PC-3 (cell line): ENCODE measurements around the gene TCEA2. TPM values are rescaled to one million over a fixed set of nuclear protein-coding genes. Genes with fewer than 3 reads are reported as not detected.

Source experiments
- ATAC-seq: fragments of 200-7000 bp; cut with Tn5 transposase; 2 replicates; pipeline ENCODE4 v1.9.1; 2020; ENCODE audit warnings: mild to moderate bottlenecking, moderate library complexity
- BruUV-seq: library from RNA; stranded (reverse); fragments of 400-500 nt; replicated peaks from 2 replicates; lab custom pipeline; 2021; lab: Mats Ljungman, UMichigan
- CTCF ChIA-PET: fragments of 300-600 bp; sonication (Branson Sonifier 250); formaldehyde crosslinking; loops from one replicate; lab custom pipeline; 2022; ENCODE audit warnings: antibody characterized with exemption; lab: Charles Lee
- POLR2A ChIA-PET: fragments of 300-600 bp; sonication (Branson Sonifier 250); formaldehyde crosslinking; loops from one replicate; lab custom pipeline; 2022; ENCODE audit warnings: antibody characterized with exemption; ENCODE audit not compliant: unreplicated experiment; lab: Charles Lee
- DNase-seq: peaks from one replicate; pipeline ENCODE4 v3.0.0-alpha.2; 2015
- H2AFZ ChIP-seq: fragments of 300-600 bp; sonication (generic); 2 replicates; pipeline ENCODE4 v1.6.0; 2016; ENCODE audit warnings: antibody characterized with exemption, low read length
- H3F3A ChIP-seq: fragments of 300-600 bp; sonication (generic); one replicate; pipeline ENCODE4 v1.6.0; 2017; ENCODE audit warnings: antibody characterized with exemption, low read length, control low read depth, mild to moderate bottlenecking; ENCODE audit not compliant: unreplicated experiment
- H3K27ac ChIP-seq: fragments of 300-600 bp; sonication (generic); 2 replicates; pipeline ENCODE4 v1.5.1; 2016; ENCODE audit warnings: mild to moderate bottlenecking, low read length
- H3K27me3 ChIP-seq: fragments of 300-600 bp; sonication (generic); 2 replicates; pipeline ENCODE4 v1.6.1; 2016; ENCODE audit warnings: low read length, mixed read lengths
- H3K36me3 ChIP-seq: fragments of 300-600 bp; sonication (generic); 2 replicates; pipeline ENCODE4 v1.6.1; 2016; ENCODE audit warnings: low read depth, mixed run types, low read length, mixed read lengths
- H3K4me1 ChIP-seq: fragments of 300-600 bp; sonication (generic); 2 replicates; pipeline ENCODE4 v1.5.1; 2016; ENCODE audit warnings: low read length; ENCODE audit not compliant: insufficient read depth
- H3K4me2 ChIP-seq: fragments of 300-600 bp; sonication (generic); 2 replicates; pipeline ENCODE4 v1.6.0; 2016; ENCODE audit warnings: low read length
- H3K4me3 ChIP-seq: fragments of 300-600 bp; sonication (generic); 2 replicates; pipeline ENCODE4 v1.5.1; 2016; ENCODE audit warnings: mild to moderate bottlenecking, low read length, mixed read lengths
- H3K79me2 ChIP-seq: fragments of 300-600 bp; sonication (generic); 2 replicates; pipeline ENCODE4 v1.6.1; 2017; ENCODE audit warnings: low read length, mixed read lengths
- H3K9ac ChIP-seq: fragments of 300-600 bp; sonication (generic); 2 replicates; pipeline ENCODE4 v1.6.0; 2016; ENCODE audit warnings: mild to moderate bottlenecking, low read length
- H3K9me2 ChIP-seq: fragments of 300-600 bp; sonication (generic); replicated peaks from 2 replicates; pipeline ENCODE4 v1.6.1; 2016; ENCODE audit warnings: mixed run types, low read length, mixed read lengths
- H3K9me3 ChIP-seq: fragments of 300-600 bp; sonication (generic); 2 replicates; pipeline ENCODE4 v1.6.1; 2016; ENCODE audit warnings: low read length, mixed read lengths
- H4K20me1 ChIP-seq: fragments of 300-600 bp; sonication (generic); 2 replicates; pipeline ENCODE4 v1.6.1; 2016; ENCODE audit warnings: low read length, mixed read lengths
- EZH2 ChIP-seq: fragments of 300-600 bp; sonication (generic); IDR thresholded peaks from one replicate; pipeline ENCODE4 v1.6.1; 2017; ENCODE audit warnings: antibody characterized with exemption, mild to moderate bottlenecking, low read length; ENCODE audit not compliant: unreplicated experiment
- EZH2phosphoT487 ChIP-seq: fragments of 300-600 bp; sonication (generic); IDR thresholded peaks from 2 replicates; pipeline ENCODE4 v1.6.1; 2018; ENCODE audit warnings: mild to moderate bottlenecking, antibody characterized with exemption, low read length, borderline replicate concordance
- intact Hi-C: fragments of 100-400 bp; cut with micrococcal nuclease; formaldehyde crosslinking; loops from 2 replicates; pipeline ENCODE4 v1.9.0; 2023
- total RNA-seq: library from RNA; depleted of rRNA; stranded (reverse); fragments of >200 nt; gene quantifications from 2 replicates; pipeline ENCODE4 v1.2.3, GENCODE V29; 2014
- TF ChIP-seq, protein P1 (sequence below): fragments of 300-600 bp; sonication (generic); conservative IDR thresholded peaks from 2 replicates; pipeline ENCODE4 v1.5.1; 2017; ENCODE audit warnings: antibody characterized with exemption, low read depth, mild to moderate bottlenecking, low read length

Gene TCEA2
- total RNA-seq, 1 experiment from 2014 or later, result 19.1 TPM

DNA sequence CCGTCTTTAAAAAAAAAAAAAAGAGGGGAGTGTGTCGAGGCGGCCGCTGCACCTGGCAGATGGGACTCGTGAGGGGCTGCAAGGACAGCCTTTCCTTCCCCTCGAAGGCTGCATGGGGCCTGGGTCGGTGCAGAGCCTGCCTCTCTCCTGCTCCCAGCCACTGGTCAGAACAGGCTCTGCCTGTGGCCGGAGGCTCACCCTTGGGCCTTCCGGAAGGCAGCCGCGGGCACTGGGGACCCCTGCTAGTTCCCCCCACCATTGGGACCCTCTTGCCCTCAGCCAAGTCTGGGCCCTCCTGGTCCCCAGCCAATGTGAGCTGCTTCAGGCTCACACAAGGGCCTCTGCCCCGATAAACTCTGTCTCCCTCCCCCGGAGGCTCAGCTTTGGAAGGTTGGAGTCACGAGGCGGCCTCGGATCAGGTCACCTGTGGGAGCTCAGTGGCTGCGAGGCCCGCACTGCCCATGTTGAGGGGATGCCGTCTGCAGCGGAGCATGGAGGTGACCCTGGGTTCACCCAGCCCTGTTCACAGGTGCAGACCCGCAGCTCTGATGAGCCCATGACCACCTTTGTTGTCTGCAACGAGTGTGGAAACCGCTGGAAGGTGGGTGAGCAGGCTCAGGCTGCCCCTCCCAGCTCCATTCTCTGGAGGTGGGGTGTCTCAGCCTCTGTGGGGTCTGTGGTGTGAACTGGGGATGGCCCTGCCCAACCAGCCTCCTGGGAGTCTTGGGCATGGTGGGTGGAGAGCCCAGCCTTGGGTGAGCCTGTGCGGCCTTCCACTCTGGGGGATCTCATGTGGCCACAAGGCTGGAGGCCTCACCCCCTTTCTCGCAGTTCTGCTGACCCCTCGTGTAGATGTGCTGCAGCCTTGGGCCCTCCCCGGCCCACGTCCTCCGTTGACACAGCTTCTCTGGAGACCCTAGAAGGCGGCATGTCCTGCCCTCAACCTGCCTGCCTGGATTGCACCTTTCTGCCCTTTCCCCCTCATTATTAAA, 8.6 kb downstream of the TCEA2 start:
- no peaks in the 10 kb centered on the region for H3K36me3 ChIP-seq
- no peak overlapping the region for H2AFZ ChIP-seq
- no peak overlapping the region for H3K4me3 ChIP-seq
- no peaks in the 10 kb centered on the region for H3K4me1 ChIP-seq
- no peak overlapping the region for H3K27ac ChIP-seq
- no peaks in the 10 kb centered on the region for H3K9me3 ChIP-seq
- H3F3A ChIP-seq, result no peaks in the 10 kb centered on the region
- no peaks in the 10 kb centered on the region for H3K27me3 ChIP-seq
- TF ChIP-seq, protein P1, sequence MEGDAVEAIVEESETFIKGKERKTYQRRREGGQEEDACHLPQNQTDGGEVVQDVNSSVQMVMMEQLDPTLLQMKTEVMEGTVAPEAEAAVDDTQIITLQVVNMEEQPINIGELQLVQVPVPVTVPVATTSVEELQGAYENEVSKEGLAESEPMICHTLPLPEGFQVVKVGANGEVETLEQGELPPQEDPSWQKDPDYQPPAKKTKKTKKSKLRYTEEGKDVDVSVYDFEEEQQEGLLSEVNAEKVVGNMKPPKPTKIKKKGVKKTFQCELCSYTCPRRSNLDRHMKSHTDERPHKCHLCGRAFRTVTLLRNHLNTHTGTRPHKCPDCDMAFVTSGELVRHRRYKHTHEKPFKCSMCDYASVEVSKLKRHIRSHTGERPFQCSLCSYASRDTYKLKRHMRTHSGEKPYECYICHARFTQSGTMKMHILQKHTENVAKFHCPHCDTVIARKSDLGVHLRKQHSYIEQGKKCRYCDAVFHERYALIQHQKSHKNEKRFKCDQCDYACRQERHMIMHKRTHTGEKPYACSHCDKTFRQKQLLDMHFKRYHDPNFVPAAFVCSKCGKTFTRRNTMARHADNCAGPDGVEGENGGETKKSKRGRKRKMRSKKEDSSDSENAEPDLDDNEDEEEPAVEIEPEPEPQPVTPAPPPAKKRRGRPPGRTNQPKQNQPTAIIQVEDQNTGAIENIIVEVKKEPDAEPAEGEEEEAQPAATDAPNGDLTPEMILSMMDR, result no peak
- no peak for TF ChIP-seq EZH2phosphoT487
- no peak for TF ChIP-seq EZH2
- CTCF ChIA-PET, result no interaction called here
- H3K9me2 ChIP-seq, result no peaks in the 10 kb centered on the region
- POLR2A ChIA-PET, result no interaction called here
- no peak overlapping the region for H3K9ac ChIP-seq
- H3K4me2 ChIP-seq, result no peak overlapping the region
- BruUV-seq, result TSS peak; percentile 17
- DNase-seq (no peak), ATAC-seq (no peak)
- H3K79me2 ChIP-seq, result no peaks in the 10 kb centered on the region
- intact Hi-C loops, result no loop called here
- H4K20me1 ChIP-seq, result no peaks in the 10 kb centered on the region

DNA sequence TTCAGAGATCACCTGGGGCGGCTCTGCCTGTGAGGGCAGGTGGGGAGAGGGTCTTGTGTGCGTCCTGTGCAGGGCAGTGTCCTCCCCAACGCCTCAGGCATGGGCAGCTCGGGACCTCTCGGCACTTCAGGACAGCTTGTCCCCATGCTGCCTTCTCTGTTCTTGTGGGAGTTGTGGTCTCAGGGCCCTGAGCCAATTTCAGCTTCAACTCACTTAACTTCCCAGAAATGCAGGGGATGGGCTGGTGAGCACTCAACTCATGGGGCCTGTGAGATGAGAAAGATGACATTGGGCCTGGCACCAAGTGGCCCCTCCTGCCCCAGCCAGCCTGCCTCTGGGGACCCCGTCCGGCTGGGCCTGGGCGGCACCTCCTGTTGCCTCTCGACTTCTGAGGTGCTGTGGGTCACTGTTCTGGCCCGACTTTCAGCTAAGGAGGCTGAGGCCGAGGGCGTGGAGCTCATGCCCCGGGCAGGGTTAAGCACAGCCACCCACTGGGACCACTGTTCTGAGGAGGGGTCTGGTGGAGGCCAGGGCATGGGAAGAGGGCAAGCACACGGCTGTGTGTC, 9.6 kb downstream of the TCEA2 start:
- no peak overlapping the region for H2AFZ ChIP-seq
- no peaks in the 10 kb centered on the region for H3K36me3 ChIP-seq
- no peaks in the 10 kb centered on the region for H3K79me2 ChIP-seq
- intact Hi-C loops, result no loop called here
- ATAC-seq (no peak), DNase-seq (no peak)
- ChIA-PET CTCF (no interaction called here), POLR2A (no interaction called here)
- H3K27me3 ChIP-seq, result no peaks in the 10 kb centered on the region
- H3K9me3 ChIP-seq, result no peaks in the 10 kb centered on the region
- H3K9ac ChIP-seq, result no peak overlapping the region
- H4K20me1 ChIP-seq, result no peaks in the 10 kb centered on the region
- H3K9me2 ChIP-seq, result no peaks in the 10 kb centered on the region
- TF ChIP-seq, protein P1, result no peak
- TF ChIP-seq EZH2, result no peak
- no peak for TF ChIP-seq EZH2phosphoT487
- no peaks in the 10 kb centered on the region for H3K4me1 ChIP-seq
- H3F3A ChIP-seq, result no peaks in the 10 kb centered on the region
- H3K4me2 ChIP-seq, result no peak overlapping the region
- H3K27ac ChIP-seq, result no peak overlapping the region
- no TSS peak for BruUV-seq
- no peak overlapping the region for H3K4me3 ChIP-seq
